Tibial nerve (tissue), 3 donors: ENCODE data around the gene MTSS2.

Experiments
- CTCF ChIP-seq, 5 experiments: fragments of 200-600 bp in 3 of 5; fragments of 450-650 bp in 2 of 5; sonication (generic) in 3 of 5; IDR thresholded peaks; one replicate each; pipeline ENCODE4 v1.5.1; 2016 to 2019; ENCODE audit warnings: antibody characterized with exemption in 5 of 5, mild to moderate bottlenecking in 3 of 5, moderate library complexity in 2 of 5
- POLR2A ChIP-seq, 2 donors: fragments of 450-650 bp; IDR thresholded peaks; one replicate each; pipeline ENCODE4 v1.6.1; 2017; ENCODE audit warnings: antibody characterized with exemption in 2 of 2, mild to moderate bottlenecking in 2 of 2, moderate library complexity in 2 of 2

GRCh38 chr16:70711211-70712031, 25.6 kb upstream of the MTSS2 start:
- TF ChIP-seq CTCF (IDR thresholded peaks at IDR 0.05) (no peak), POLR2A (IDR thresholded peaks at IDR 0.05) (no peak)
